Measurements from ENCODE around the gene PRKN.

- no peak for TF ChIP-seq CTCF (IDR thresholded peaks at IDR 0.05)
- TF ChIP-seq POLR2A (IDR thresholded peaks at IDR 0.05): no peak
- no peak for TF ChIP-seq POLR2AphosphoS5 (IDR thresholded peaks at IDR 0.05)
- TF ChIP-seq EP300 (IDR thresholded peaks at IDR 0.05; ENCODE audit: low read depth): no peak
Observed at GRCh38 chr6:161829291-161829729, 898.3 kb downstream of the PRKN start.
